HG03025 (cell line): ENCODE data around the gene ATOSB.
"Not testable (repeated sequence)": the region's sequence is repeated elsewhere in the genome, so short reads cannot be mapped to it uniquely, and the experiment has no call there.

Source experiments
- ATAC-seq: cut with Tn5 transposase; IDR thresholded peaks from one replicate; pipeline ENCODE4 v1.9.1; 2021; ENCODE audit warnings: mild to moderate bottlenecking, moderate library complexity; ENCODE audit not compliant: unreplicated experiment, low FRiP score

Gene ATOSB, protein sequence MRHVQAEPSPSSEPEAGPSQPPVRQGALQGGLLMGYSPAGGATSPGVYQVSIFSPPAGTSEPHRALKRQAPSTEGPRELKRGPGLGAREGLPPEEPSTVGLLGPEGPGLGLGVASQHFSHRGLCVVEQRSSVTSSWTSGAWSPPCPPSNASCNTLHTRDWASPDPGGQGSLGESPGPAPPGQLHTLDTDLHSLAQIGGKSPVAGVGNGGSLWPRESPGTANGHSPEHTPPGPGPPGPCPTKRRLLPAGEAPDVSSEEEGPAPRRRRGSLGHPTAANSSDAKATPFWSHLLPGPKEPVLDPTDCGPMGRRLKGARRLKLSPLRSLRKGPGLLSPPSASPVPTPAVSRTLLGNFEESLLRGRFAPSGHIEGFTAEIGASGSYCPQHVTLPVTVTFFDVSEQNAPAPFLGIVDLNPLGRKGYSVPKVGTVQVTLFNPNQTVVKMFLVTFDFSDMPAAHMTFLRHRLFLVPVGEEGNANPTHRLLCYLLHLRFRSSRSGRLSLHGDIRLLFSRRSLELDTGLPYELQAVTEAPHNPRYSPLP

DNA sequence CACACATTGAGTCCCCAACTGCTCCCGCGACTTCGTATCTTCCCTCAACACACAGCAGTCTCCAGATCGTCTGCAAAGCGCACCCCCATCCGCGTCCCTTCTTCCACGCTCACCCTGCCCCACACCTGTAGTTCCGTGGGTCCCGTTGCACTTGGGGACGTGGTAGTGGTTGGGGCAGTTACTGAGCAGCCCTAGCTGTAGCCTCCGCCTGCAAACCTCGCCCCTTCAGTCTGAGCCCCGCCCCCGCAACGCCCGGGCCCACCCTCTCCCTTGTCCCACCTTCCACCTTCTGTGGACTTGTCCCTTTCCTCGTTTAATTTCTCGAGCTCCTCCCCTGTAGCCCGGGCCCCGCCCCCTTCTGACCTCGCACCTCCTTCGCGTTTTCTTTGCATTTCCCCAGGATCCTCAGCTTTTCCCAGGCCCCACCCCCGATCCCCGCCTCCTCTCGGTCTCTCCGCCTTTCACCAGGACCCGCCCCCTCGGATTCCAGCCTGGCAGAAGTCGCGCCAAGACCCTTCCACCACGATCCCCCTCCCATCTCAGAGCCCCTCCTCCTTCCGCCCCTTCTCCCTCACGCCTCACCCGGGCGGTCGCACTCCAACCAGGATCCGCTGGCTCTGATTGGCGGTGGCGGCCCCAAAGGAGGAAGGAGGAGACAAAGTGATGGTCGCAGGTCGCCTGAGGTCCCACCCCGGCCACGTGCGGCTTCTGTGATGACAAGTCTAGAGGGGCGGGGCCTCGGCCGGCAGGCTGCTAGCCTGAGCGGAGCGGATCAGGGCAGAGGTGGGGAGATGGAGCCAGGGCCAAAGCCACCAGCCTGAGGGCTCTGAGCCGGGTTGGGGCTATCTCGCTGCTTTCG, at the start of gene ATOSB:
TSS of gene ATOSB (minus strand) at position 183 of the 859 bp plus-strand sequence. CDS start 7,588 bp downstream, outside the sequence.
- ATAC-seq, result peak; percentile 68

DNA sequence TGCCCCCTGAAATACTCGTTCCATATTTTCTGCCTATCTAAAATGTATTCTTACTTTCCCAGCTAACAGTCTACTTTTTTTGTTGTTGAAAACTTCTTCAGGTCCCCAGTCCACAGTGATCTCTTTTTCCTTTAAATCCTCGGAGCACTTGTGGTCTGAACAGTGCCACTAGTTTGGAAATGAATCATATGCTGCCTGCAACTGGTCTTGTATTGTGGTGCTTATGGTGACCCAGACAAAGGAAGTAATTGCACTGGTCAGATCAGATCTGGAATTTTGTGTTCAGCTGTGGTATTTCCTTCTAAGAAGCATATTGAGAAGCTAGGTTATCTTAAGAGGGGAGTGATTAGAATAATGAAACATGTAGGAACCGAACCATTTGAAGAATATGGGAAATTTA, 49.0 kb upstream of the ATOSB start:
- ATAC-seq, result no peak

DNA sequence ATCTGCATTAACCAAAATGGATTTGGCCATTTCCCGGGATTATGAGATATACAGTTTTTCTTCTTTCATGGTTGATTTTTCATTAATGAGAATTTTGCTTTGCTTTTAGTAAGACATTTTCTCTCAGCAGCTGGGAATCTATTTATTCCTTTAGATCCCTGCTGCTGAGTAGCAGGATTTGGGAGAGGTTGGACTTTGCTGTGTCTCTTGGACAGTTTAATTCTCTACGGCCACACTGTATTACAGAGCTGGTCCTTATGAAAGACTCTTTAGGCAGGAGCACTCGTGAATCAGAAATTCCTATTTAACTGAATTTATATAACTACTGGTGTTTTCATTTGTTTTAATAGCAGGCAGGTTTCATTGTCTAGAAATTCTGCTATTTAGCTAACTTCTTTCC, 47.8 kb upstream of the ATOSB start:
- no peak for ATAC-seq

DNA sequence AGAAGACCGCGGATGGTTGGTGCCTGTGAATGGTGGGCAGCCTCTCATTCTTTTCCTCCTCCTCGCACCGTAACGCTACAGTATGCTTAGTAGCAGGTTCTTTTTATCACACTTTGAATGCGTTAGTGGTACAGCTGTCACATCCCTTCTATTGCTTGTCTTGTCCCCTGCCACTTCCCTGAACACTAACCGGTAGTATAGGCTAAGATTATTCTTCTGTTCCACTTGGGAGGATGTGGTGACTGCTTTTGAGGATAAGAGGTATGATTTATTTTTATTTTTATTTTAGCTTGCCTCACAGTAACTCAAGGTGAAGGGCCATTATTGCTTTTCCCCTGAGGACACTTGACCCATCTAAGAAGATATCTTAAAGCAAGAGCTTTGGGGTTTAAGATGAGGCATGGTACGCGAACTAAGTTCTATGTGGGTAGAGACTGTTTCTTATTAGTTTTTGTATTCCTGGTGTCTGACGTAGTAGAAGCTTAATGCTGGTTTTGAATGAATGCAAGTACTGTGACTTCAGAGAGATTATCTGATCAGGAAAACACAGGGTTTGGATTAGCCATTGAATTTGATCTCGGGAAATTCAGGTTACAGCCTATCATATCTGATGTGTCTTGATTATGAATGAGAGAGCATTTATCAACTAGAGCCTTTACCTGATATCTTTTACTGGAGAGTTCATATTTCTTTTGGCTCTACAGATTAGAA, 47.1 kb upstream of the ATOSB start:
- no peak for ATAC-seq

DNA sequence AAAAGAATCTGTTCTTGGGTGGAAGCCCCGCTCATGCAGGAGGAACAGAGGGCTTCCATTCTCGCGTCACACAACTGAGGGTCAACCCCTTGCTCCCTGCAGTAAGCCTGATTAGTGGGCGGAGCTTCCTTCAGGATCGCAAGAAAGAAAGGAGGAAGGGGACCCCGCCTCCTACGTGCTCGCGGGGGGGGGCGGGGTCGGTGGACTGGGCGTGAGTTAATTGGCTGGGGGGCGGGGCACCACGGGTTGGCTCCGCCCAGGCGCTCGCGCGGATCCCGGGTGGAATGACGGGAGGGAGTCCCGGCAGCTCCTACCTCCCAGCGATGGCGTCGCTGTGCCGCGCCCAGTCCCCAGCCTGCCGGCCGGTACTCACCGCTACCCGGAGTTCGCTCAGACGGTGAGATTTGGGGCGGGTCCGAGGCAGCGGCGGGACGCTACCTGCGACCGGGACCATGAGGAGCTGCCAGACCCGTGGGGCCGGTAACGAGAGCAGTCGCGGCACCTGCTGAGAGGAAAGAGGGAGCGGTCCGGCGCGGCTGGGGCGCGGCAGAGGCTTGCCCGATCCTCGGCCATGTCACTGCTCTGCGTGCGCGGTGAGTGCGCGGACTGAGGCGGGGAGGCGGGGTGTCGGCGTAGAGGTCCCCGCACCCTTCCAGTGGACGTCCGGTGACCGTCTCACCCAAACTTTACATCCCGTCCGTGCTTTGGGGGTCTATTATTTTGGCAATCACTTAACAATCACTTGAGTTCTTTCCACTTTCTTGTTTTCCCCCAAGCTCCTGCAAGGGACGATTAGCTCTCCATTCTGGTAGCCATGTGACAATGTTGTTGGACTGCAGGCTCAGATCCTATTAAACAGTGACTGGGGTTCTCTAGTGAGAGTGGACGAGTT, 46.3 kb upstream of the ATOSB start, which contains the start of gene UNC13B:
TSS of gene UNC13B (plus strand) at position 297 of the 892 bp plus-strand sequence. CDS start at position 572, 275 bp downstream.
- ATAC-seq, result peak; percentile 70

DNA sequence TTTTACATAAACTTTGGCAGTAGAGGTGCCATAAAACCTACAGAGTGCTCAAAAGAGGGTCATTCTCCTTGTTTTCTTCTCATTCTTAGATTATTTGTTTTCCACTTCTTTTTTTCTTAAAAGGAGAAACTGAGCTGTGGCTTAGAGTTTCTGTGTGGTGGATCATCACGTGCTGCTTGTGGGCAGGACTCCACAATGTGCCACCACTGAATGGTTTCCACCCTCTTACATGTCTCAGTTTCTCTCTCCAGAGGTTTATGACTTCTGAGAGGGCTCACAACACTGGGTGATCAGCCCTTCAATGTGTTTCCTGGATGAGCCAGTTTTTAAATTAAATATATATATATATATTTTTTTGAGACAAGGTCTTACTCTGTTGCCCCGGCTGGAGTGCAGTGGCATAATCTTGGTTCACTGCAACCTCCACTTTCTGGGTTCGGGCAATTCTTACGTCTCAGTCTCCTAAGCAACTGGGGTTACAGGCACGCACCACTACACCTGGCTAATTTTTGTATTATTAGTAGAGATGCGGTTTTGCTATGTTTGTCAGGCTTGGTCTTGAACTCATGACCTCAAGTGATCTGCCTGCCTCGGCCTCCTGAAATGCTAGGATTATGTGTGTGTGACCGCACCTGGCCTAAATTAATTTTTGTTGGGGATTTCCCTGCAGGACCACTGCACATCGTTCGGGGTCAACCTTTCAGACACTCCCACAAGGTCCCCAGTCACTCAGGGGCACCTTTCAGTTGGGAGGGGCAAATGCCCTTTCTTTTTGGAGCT, 43.0 kb upstream of the ATOSB start:
- peak; percentile 24 for ATAC-seq

DNA sequence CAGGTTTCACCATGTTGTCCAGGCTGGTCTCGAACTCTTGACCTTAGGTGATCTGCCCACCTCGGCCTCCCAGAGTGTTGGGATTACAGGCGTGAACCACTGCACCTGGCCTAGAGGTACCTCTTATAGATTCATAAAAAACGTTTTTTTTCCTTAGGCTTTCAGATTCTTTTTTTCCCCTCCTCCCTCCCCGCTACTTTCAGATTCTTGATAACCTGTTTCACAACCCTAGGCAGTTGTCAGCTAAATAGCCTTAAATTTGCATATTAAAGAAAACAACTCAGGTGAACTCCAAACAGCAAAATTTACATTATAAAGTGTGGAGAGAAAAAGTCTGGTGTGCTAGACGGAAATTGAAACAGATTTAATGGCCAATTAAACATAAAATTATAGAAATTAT, 42.2 kb upstream of the ATOSB start:
- not testable (repeated sequence) for ATAC-seq

DNA sequence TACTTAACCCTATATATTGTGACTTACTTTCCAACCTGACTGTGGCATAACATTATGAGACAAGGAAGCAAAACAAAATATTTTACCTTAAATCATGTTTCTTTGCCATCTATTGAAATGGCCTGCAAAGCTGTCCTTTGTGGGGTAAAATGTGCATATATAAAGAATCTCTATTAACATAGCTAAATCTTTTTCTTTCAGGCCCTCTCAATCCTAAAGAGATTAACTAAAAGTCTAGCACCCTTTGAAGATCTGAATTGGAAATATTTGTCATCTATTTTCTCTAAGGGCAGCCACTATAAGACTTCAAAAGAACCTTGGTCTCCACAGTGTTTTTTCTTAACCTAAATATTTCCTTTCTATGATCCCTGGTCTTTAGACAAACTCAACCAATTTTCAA, 41.1 kb upstream of the ATOSB start:
- no peak for ATAC-seq

DNA sequence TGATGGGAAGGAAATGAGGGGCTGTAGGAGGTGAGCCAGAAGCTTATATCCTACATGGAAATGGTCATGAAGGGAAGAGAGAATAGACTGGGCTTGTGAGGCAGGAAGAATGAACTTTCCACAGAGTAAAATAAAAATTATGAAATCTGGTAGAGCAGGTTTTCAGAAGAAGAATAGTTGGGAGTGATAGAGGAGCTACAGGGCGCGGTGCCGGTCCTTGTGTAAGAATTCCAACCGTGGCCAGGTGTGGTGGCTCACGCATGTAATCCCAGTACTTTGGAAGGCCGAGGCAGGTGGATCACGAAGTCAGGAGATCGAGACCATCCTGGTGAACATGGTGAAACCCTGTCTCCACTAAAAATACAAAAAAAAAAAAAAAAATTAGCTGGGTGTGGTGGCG, 37.3 kb upstream of the ATOSB start:
- ATAC-seq, result no peak

DNA sequence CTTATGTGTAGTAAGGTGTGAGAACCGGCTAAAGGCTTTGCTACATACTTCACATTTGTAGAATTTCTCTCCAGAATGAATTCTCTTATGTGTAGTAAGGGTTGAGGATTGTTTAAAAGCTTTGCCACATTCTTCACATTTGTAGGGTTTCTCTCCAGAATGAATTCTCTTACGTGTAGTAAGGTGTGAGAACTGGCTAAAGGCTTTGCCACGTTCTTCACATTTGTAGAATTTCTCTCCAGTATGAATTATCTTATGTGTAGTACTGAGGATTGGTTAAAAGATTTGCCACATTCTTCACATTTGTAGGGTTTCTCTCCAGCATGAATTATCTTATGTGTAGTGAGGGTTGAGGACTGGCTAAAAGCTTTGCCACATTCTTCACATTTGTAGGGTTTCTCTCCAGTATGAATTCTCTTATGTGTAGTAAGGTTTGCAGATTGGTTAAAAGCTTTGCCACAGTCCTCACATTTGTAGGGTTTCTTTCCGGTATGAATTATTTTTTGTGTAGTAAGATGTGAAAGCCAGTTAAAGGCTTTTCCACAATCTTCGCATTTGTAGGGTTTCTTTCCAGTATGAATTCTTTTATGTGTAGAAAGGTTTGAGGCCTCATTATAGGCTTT, 32.4 kb upstream of the ATOSB start:
- ATAC-seq, result not testable (repeated sequence)

DNA sequence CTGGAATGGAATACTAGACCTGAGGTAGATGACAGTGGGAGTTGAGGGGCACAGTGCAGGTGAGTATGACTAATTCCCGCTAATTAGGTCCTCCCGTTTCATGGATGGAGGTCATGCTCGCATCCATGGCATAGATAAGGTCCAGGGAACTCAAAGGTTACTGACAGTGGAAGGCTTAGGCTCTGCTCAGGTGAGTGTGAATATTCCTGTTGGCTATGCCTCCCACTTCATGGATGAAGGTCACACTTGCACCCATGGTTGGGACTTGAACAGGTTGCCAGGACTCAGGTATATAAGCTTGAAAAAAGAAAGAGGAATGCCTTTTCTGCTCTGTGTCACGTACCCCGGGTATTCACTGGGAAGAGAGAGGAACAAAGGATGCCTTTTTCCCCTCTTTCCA, 26.4 kb upstream of the ATOSB start:
- no peak for ATAC-seq

DNA sequence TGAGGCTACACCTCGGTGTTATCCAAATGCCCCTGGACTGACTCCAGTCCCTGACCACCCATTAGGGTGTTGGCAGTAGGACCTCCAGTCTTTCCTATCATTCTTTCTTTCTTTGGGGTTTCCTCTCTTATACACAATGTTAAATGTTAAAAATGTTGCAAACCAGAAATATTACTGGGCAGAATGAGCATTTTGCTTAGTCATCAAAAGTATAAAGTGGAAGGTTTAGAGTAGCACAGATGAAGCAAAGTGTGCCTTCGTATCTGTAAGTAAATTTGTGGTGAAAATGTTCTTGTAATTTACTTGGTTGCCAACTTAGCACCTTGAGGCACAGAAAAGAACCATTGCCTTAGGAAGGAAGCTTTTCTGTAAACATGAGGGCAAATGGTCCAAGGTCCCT, 24.4 kb upstream of the ATOSB start:
- no peak for ATAC-seq

DNA sequence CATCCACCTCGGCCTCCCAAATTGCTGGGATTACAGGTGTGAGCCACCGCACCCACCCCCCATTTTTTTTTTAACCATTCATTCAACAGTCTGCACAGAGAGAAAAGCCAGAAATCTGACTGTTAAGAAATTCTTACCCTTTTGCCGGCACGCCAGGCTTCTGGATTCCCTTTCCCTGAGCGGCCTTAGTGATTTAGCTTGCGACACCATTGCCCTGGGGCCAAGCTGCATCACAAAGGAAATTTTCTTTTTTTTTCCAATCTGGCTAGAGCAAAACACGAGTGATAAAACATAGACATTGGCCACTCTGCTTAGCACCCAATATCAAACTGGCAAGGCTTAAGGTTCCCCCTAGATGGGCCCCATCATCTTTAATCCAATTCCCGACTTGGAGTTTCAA, 21.2 kb upstream of the ATOSB start:
- no peak for ATAC-seq

DNA sequence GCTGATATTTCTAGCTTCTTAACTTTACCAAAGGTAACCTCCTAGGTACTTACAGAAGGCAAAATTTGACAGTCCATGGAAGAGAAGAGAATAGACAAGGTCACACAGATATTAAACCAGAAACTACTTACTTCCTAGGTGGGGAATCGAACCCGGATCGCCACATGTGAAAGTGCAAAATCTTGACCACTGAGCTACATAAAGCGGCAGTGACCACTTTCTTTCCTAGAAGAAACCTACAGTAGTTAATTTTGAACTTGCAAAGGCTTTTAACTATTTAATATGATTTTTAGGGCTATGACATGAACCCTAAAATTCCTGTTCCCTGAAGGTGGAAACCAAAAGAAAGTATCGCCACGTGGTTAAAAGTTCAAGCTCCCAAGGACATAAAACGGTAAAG, 20.3 kb upstream of the ATOSB start:
- no peak for ATAC-seq

DNA sequence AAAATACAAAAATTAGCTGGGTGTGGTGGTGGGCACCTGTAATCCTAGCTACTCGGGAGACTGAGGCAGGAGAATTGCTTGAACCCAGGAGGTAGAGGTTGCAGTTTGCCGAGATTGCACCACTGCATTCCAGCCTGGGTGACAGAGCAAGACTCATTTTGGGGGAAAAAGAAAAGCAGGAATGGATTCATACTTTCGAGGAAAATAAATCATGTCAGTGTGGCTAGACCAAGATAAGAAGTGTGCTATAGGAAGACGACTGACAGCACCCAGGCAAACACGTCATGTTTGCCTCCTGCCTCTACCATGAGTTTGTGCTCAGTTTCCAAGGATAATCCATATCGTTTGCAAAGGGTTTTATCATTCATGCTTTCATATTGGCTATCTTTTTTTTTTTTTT, 19.3 kb upstream of the ATOSB start:
- ATAC-seq, result no peak

DNA sequence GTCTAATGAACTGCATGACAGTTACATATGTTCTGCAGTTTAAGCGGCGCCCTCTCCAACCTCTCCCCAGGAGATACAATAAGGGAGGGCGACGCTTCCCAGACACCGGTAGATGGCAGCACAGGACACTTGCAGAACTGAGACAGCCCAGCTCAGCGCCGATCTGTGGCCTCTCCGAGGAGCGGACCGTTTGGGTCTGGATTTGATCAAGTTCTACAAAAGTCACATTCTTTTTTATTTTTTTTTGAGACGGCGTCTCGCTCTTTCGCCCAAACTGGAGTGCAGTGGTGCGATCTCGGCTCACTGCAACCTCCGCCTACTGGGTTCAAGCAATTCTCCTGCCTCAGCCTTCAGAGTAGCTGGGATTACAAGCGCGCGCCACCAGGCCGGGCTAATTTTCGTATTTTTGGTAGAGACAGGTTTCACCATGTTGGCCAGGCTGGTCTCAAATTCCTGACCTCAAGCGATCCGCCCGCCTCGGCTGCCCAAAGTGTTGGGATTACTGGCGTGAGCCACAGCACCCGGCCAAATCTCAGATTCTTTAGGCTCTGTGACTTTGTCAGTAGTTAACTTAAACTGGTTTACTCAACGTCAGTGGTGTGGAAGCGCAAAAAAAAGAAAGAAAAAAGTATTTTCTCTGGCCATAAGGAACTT, 1.4 kb upstream of the ATOSB start:
- peak; percentile 59 for ATAC-seq

DNA sequence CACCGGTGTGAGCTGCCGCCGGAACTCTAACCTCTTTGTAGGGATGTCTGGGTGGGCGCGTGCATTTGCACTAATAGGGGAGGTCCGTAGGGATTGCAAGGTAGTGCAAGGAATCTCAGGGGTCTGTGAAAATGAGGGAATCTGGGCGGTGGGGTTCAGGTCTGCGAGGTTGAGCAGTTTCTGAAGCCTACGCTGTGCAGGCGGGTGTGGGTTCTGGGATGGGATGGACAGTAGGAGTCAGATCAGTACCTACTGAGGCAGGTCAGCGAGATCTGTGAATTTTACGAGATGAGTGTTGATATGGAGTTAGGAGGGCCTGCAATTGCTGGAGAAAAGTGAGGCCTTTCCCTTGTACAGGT, 856 bp upstream of the ATOSB start:
- ATAC-seq, result no peak
